Activated B cell treated with CpG ODN at 0.5 μM for 24 hours (primary cell): ENCODE data around the gene SFXN5. TPM values are rescaled to one million over a fixed set of nuclear protein-coding genes. Genes with fewer than 3 reads are reported as not detected.

Experiments used
- ATAC-seq: fragments of 200-7000 bp; cut with Tn5 transposase; one replicate; pipeline ENCODE4 v1.10.0; 2021; ENCODE audit warnings: low read depth, mild to moderate bottlenecking, moderate library complexity
- CTCF ChIA-PET: fragments of 350-600 bp; sonication (Branson Sonifier 250); formaldehyde crosslinking; loops from one replicate; lab custom pipeline; 2021; ENCODE audit warnings: antibody characterized with exemption; lab: Charles Lee
- POLR2A ChIA-PET: fragments of 350-600 bp; sonication (Branson Sonifier 250); formaldehyde crosslinking; loops from one replicate; lab custom pipeline; 2021; ENCODE audit warnings: antibody characterized with exemption; lab: Charles Lee
- DNase-seq: peaks from one replicate; pipeline ENCODE4 v3.0.0; 2022
- H3K27ac Mint-ChIP-seq: one replicate; pipeline ENCODE4 v1.8.0; 2020; ENCODE audit warnings: mixed read lengths
- H3K27me3 Mint-ChIP-seq: one replicate; pipeline ENCODE4 v1.8.0; 2021; ENCODE audit warnings: mixed read lengths
- H3K36me3 Mint-ChIP-seq: one replicate; pipeline ENCODE4 v1.8.0; 2021; ENCODE audit warnings: low read depth, mixed read lengths
- H3K4me1 Mint-ChIP-seq: one replicate; pipeline ENCODE4 v1.8.0; 2021; ENCODE audit warnings: mixed read lengths
- H3K4me3 Mint-ChIP-seq: one replicate; pipeline ENCODE4 v1.8.0; 2020; ENCODE audit warnings: mild to moderate bottlenecking, mixed read lengths
- H3K9me3 Mint-ChIP-seq: one replicate; pipeline ENCODE4 v1.8.0; 2020; ENCODE audit warnings: mixed read lengths
- CTCF ChIP-seq: fragments of 200-600 bp; IDR thresholded peaks from one replicate; pipeline ENCODE4 v1.8.0; 2022; ENCODE audit warnings: antibody characterized with exemption, mild to moderate bottlenecking
- intact Hi-C: fragments of 100-400 bp; cut with micrococcal nuclease; formaldehyde crosslinking; loops from one replicate; pipeline ENCODE4 v1.15.1; 2024
- total RNA-seq: library from RNA; stranded (reverse); gene quantifications from 2 replicates; pipeline ENCODE4 v1.2.3, GENCODE V29; 2022

SFXN5 gene
- total RNA-seq, 1 donor from 2014 or later: 13.9 TPM

- Mint-ChIP-seq H3K9me3 (no peaks in the 10 kb centered on the region), H3K27me3 (peaks cover 42% of the 10 kb centered on the region), H3K4me1 (no peaks in the 10 kb centered on the region), H3K4me3 (no peak overlapping the region), H3K36me3 (no peaks in the 10 kb centered on the region), H3K27ac (no peak overlapping the region)
- ATAC-seq: no peak
- ChIA-PET CTCF (no interaction called here), POLR2A (no interaction called here)
- intact Hi-C loops: no loop called here
- DNase-seq: no peak
- TF ChIP-seq CTCF: no peak
Measured at GRCh38 chr2:72900191-72900825, 171.2 kb downstream of the SFXN5 start.

GRCh38 chr2:72898585-72898906 is 173.0 kb downstream of the SFXN5 start:
- CTCF ChIA-PET: interaction anchor here (1.5 kb wide), 1 partner anchor 279 kb away, joined by 4 read pairs; no protein-coding TSS in a partner anchor

GRCh38 chr2:72897785-72898584 is 173.5 kb downstream of the SFXN5 start:
- CTCF ChIA-PET: interaction anchor here (1.5 kb wide), 1 partner anchor 279 kb away, joined by 4 read pairs; no protein-coding TSS in a partner anchor
- POLR2A ChIA-PET: no interaction called here
- no peaks in the 10 kb centered on the region for H3K9me3 Mint-ChIP-seq
- DNase-seq (no peak), ATAC-seq (no peak)
- peaks cover 53% of the 10 kb centered on the region for H3K27me3 Mint-ChIP-seq
- no peaks in the 10 kb centered on the region for H3K4me1 Mint-ChIP-seq
- H3K36me3 Mint-ChIP-seq: no peaks in the 10 kb centered on the region
- no peak overlapping the region for H3K4me3 Mint-ChIP-seq
- H3K27ac Mint-ChIP-seq: no peak overlapping the region
- intact Hi-C loops: no loop called here
- no peak for TF ChIP-seq CTCF

More at GRCh38 chr2:72898585-72898906, 173.0 kb downstream of the SFXN5 start:
- no peaks in the 10 kb centered on the region for H3K4me1 Mint-ChIP-seq
- ATAC-seq (no peak), DNase-seq (no peak)
- H3K9me3 Mint-ChIP-seq: no peaks in the 10 kb centered on the region
- no peak overlapping the region for H3K4me3 Mint-ChIP-seq
- POLR2A ChIA-PET: no interaction called here
- peaks cover 51% of the 10 kb centered on the region for H3K27me3 Mint-ChIP-seq
- TF ChIP-seq CTCF: no peak
- H3K27ac Mint-ChIP-seq: no peak overlapping the region
- intact Hi-C loops: no loop called here
- no peaks in the 10 kb centered on the region for H3K36me3 Mint-ChIP-seq

- H3K4me1 Mint-ChIP-seq: no peaks in the 10 kb centered on the region
- POLR2A ChIA-PET: no interaction called here
- H3K27ac Mint-ChIP-seq: no peak overlapping the region
- peaks cover 57% of the 10 kb centered on the region for H3K27me3 Mint-ChIP-seq
- intact Hi-C loops: no loop called here
- CTCF ChIA-PET: interaction anchor here (1.4 to 5.3 kb wide), 2 partner anchors 9 to 281 kb away, joined by 8 to 41 read pairs; partner anchors contain the start of gene SPR
- H3K9me3 Mint-ChIP-seq: no peaks in the 10 kb centered on the region
- no peaks in the 10 kb centered on the region for H3K36me3 Mint-ChIP-seq
- no peak overlapping the region for H3K4me3 Mint-ChIP-seq
- ATAC-seq: no peak
- no peak for TF ChIP-seq CTCF
- no peak for DNase-seq
Measured at GRCh38 chr2:72896446-72896845, 175.1 kb downstream of the SFXN5 start.

GRCh38 chr2:72895759-72896281 is 175.7 kb downstream of the SFXN5 start:
- peaks cover 56% of the 10 kb centered on the region for H3K27me3 Mint-ChIP-seq
- H3K27ac Mint-ChIP-seq: no peak overlapping the region
- no peak for DNase-seq
- no peaks in the 10 kb centered on the region for H3K4me1 Mint-ChIP-seq
- H3K4me3 Mint-ChIP-seq: no peak overlapping the region
- POLR2A ChIA-PET: no interaction called here
- intact Hi-C loops: no loop called here
- H3K9me3 Mint-ChIP-seq: no peaks in the 10 kb centered on the region
- ATAC-seq: no peak
- CTCF ChIA-PET: interaction anchor here (1.3 to 5.3 kb wide), 3 partner anchors 8 to 316 kb away, joined by 3 to 41 read pairs (median 8); partner anchors contain the start of gene SPR
- no peak for TF ChIP-seq CTCF
- H3K36me3 Mint-ChIP-seq: no peaks in the 10 kb centered on the region
